Hepatic stellate cell (primary cell): ENCODE results near the gene TCF7L2.

Source experiments
- DNase-seq: peaks from one replicate; pipeline ENCODE4 v3.0.0; 2011; ENCODE audit warnings: low spot score

The TCF7L2 gene

DNA sequence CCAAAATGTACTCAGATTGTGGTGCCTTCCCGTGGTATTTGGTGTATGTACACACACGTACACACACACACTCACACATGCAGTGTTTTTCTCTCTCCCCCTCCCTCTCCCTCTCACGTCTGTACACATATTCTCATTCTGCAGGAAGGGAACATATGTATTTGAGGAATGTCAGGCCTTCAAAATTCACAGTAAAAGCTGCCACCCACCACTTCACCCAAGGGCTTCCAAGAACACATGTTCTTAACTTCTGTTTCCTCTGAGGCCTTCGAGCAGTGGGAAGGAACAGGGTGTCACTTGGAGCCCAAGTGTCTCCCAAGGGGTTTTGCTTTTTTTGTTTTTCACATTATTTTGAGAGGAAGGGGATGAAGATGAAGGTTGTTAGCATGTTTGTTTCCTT, 198.9 kb downstream of the TCF7L2 start:
- DNase-seq: no peak

DNA sequence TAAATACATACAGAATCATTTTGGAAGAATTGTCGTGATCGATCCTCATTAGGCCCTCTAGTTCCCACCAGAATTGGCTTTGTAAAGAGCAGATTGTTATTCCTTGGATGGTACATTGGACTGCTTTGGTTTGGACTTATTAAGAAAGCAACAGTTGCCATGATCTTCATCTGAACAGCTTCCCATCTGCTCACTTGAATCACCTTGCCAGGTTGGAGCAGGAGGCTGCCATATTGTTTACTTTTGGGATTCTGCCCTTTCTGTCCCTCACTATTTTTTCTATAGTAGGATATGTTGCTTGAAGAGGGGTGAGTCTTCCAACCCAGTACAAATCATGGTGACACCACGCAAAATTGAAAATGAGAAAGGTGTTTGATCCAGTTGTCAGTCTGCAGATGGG, 199.6 kb downstream of the TCF7L2 start:
- no peak for DNase-seq

- DNase-seq: no peak
Measured at GRCh38 chr10:113151190-113151666, 201.2 kb downstream of the TCF7L2 start.

GRCh38 chr10:113153493-113154102, 203.6 kb downstream of the TCF7L2 start:
- DNase-seq: no peak

GRCh38 chr10:113157441-113157840, 207.4 kb downstream of the TCF7L2 start:
- DNase-seq: no peak

DNA sequence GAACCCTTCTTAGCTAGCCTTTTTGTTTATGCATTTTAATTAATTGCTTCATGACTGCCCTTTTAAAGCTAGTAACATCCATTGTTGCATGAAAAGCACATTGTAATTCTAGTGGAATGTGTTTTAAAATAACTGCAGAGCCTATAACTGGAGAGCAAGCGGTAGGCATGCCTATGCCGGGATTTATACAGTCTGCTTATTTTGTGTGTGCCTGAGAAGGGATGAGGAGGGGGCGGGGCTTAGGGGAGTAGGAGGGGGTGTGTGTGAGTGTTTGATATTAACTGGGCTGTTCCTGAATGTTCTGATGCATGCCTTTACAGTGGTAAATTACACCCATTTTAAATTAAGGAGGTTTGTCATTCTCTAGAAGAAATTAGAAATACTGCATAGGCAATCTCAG, 208.1 kb downstream of the TCF7L2 start:
- DNase-seq: peak; percentile 15

GRCh38 chr10:113159563-113159962, 209.5 kb downstream of the TCF7L2 start:
- DNase-seq: no peak

GRCh38 chr10:113160641-113161040, 210.6 kb downstream of the TCF7L2 start:
- no peak for DNase-seq

DNA sequence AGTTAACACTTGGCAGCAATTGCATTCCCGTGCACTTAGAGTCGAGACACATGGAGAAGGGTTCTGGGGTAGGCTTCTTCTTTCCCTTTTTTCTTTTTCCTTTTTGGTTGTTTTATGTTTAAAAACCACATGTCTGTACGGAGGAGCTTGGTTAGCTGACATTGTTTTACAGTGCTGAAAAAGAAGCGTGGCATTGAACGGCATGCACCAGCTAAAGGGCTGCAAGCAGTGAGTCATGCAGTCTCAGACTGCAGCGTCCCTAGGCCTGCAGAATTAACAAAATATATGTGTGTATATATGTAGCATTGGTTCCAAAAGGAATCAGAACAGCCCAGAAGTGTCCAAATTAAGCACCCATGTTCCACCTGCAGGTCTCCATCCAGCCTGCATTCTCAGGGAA, 211.0 kb downstream of the TCF7L2 start:
- DNase-seq: no peak

GRCh38 chr10:113162960-113163359, 212.9 kb downstream of the TCF7L2 start:
- no peak for DNase-seq

DNA sequence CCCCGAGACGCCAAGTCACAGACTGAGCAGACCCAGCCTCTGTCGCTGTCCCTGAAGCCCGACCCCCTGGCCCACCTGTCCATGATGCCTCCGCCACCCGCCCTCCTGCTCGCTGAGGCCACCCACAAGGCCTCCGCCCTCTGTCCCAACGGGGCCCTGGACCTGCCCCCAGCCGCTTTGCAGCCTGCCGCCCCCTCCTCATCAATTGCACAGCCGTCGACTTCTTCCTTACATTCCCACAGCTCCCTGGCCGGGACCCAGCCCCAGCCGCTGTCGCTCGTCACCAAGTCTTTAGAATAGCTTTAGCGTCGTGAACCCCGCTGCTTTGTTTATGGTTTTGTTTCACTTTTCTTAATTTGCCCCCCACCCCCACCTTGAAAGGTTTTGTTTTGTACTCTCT, 215.6 kb downstream of the TCF7L2 start:
- no peak for DNase-seq

DNA sequence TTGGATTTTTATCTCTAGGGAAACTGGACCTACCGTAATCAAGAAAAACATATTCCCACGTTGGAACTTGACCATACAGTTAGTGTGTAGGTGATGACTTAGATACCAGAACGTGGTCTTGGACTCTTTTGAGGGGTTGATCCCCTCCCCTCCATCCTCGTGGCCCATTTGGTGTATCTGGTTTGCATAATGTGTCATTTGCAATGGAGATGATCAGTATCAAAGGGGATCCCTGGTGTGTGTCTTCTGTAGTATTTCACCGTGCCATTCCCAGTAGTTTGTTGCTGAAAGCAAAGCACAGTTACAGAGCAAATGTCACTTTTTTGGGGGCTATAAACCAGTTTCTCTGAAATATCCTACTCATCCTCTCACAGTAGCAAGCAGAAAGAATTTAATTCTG, 217.7 kb downstream of the TCF7L2 start:
- DNase-seq: no peak

GRCh38 chr10:113168584-113168983, 218.5 kb downstream of the TCF7L2 start:
- DNase-seq: no peak

GRCh38 chr10:113169111-113169510, 219.1 kb downstream of the TCF7L2 start:
- DNase-seq: no peak

- no peak for DNase-seq
Measured at GRCh38 chr10:113169853-113170460, 219.9 kb downstream of the TCF7L2 start.

GRCh38 chr10:113171662-113172061, 221.6 kb downstream of the TCF7L2 start:
- no peak for DNase-seq

DNA sequence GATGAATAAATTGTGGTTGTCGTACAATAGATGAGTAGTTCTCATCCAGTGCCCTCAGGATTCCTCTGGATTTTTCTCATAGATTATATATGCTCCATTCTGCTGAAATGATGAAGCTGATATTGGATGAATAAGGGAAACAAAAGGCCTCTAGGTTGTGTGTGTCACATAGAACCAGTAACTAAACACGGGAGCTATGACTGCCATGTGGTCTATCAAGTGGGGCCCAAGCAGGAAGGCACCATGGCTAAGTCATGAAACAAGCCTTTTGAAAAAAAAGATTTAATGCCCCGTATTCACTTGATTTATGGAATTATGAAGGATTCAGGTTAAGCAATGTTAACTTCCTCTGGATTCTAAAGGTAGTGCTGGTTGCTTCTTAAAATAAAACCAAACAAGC, 225.1 kb downstream of the TCF7L2 start:
- no peak for DNase-seq

GRCh38 chr10:113175756-113176651, 226.0 kb downstream of the TCF7L2 start:
- DNase-seq: no peak

DNA sequence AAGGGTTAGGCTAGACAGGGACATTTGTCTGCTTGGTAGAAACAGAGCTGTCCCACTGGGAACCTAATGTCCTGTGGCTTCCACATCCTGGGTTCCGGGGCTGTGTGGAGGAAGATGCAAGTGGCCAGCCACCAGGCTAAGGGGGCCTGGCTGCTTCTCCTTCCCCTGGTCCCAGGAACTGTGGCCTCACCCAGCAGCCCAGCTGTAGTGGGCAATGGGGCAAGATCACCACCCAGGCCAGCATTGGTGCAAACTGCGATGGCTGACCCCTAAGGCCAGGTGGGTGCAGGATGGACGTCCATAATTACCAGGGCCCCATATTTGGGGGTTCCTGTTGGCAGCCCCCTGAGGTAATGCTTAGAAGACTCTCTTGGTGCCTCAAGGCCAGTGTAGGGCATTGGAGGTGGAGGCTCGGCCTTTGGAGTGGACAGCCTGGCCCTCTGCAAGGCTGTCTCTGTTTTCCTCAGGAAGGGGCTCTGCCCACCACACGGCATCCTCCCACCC, 226.7 kb downstream of the TCF7L2 start:
- no peak for DNase-seq

DNA sequence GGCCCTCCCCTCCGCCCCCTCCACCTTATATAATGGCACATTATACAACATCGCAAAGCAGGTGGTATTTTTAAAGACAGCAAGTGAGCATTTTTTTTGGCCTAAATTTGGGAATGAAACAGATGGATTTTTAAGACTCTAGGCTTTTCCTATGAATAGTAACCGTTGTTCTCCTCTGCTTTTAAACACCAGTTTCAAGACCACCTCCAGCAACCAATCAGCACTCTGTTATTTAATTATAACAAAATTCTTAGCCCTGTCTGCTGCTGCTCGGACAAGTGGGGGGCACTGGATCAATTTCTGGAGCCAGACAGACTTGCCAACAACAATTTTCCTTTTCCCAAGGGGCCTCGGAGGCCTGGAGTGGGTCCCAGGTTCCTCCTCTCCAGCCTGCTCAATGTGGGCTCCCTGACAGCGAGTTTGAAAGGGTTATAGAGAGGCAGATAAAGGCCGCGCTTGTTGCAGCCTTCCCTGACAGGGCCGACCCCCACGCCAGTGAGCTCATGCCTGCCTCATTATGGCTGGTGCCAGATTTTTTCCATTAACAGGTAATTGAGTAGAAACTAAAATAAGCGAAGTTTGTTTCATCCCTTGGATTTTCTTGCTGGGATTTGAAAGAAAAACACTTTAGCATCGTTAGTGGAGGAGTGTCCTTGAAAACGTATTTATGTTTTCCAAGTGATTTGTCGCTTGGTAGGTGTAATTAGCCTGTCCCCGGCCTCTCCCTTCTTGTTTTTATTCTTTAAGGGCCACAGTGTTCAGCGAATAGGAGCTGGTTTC, 227.3 kb downstream of the TCF7L2 start:
- DNase-seq: no peak

DNA sequence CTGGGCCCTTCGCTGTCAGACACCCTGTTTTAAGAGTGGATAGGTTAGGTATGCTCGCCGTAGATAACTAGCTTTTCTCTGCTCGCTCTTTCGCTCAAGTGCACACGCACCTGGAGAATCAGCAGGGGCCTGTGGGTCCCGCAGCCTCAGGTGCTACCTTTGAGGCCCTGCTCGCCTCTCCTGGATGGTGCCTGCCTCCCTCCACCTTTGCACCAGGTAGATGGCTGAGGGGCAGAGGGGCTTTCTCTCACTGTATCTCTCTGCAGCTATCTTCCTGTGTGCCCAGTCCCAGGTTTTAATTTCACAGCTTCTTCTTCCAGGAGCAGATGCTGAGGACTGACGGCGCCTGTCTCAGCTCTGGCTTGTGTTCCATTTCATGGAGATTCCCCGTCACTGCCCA, 227.9 kb downstream of the TCF7L2 start:
- no peak for DNase-seq

DNA sequence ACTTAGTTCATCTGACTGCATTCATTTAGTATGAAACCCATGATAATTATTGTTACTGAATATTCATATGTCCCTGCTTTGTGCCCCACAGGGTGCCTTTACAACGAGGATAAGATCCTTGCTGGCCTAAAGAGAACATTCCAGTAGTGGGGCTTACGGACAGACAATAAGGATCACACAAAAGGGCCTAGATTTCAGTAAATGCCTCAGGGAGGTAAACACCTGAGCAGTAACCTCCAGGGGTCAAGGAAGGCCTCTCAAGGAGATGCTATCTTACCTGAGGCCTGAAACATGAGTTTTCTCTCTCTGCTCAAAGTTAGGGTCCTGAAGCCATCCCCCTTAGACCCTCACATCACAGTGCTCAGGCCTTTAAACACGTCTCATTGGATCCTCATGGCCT, 228.7 kb downstream of the TCF7L2 start:
- no peak for DNase-seq
